Kidney epithelial cell (primary cell): ENCODE measurements around the gene ARAP2. TPM values are rescaled to one million over a fixed set of nuclear protein-coding genes. Genes with fewer than 3 reads are reported as not detected.

Experiments used
- DNase-seq: peaks from one replicate; pipeline ENCODE4 v3.0.0-alpha.2; 2010; ENCODE audit warnings: low read depth
- H3K27me3 ChIP-seq: 2 replicates; pipeline ENCODE4 v1.6.0; 2011; ENCODE audit warnings: low read length; ENCODE audit not compliant: control insufficient read depth, insufficient read depth
- H3K36me3 ChIP-seq: 2 replicates; pipeline ENCODE4 v1.5.1; 2011; ENCODE audit warnings: low read length; ENCODE audit not compliant: control insufficient read depth, insufficient read depth
- H3K4me3 ChIP-seq: 2 replicates; pipeline ENCODE4 v1.5.1; 2011; ENCODE audit warnings: low read depth, mild to moderate bottlenecking, control low read depth, low read length
- total RNA-seq: library from RNA; depleted of rRNA; stranded (reverse); fragments of >200 nt; gene quantifications from 2 replicates; pipeline ENCODE4 v1.2.3, GENCODE V29; 2015
- TF ChIP-seq, protein P1 (sequence below): IDR thresholded peaks from 2 replicates; pipeline ENCODE4 v1.5.1; 2011; ENCODE audit warnings: mild to moderate bottlenecking, moderate library complexity, low read length, control low read depth, inconsistent platforms; ENCODE audit not compliant: insufficient read depth, poor library complexity, severe bottlenecking

ARAP2 gene
- total RNA-seq, 1 donor from 2014 or later: 14.4 TPM

DNA sequence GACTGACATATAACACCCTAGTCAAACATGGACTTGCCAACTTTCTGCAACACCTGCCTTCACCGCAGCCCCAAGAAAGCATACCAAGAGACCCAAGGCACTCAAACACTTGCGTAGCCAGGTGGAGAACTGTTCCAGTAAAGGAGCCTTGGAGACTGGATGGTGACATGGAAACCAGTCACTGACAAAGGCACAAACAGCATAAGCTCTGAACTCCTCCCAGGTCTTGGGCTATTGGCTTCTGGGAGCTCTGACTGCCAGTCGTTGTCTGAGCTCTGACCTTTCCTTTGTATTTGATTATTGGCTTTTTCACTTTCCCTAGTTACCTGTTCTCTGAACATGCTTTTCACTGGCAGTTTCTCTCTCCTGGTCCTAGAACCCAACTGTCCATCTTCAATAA is 38.3 kb downstream of the ARAP2 start:
- no peak for DNase-seq
- Histone ChIP-seq H3K27me3 (no peaks in the 10 kb centered on the region), H3K4me3 (no peak overlapping the region), H3K36me3 (no peaks in the 10 kb centered on the region)
- TF ChIP-seq, protein P1, sequence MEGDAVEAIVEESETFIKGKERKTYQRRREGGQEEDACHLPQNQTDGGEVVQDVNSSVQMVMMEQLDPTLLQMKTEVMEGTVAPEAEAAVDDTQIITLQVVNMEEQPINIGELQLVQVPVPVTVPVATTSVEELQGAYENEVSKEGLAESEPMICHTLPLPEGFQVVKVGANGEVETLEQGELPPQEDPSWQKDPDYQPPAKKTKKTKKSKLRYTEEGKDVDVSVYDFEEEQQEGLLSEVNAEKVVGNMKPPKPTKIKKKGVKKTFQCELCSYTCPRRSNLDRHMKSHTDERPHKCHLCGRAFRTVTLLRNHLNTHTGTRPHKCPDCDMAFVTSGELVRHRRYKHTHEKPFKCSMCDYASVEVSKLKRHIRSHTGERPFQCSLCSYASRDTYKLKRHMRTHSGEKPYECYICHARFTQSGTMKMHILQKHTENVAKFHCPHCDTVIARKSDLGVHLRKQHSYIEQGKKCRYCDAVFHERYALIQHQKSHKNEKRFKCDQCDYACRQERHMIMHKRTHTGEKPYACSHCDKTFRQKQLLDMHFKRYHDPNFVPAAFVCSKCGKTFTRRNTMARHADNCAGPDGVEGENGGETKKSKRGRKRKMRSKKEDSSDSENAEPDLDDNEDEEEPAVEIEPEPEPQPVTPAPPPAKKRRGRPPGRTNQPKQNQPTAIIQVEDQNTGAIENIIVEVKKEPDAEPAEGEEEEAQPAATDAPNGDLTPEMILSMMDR: no peak

DNA sequence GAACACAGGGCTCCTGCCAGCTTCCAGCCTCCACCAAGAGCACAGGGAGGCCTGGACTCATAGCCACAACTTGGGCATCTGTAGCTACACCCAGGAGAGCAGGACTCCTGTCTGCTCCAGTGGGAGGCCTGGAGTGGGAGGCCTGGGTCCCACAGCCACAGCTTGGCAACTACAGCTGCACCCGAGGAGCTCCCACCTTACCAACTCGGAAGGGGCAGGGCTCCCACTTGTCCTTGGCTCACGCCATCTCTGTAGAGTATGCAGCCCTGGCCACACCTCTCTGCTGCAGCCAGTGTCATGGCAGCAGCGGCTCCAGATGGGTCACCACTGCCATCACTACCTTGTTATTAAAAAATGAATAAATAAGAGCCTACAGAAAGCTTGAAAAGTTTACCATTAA is 45.5 kb downstream of the ARAP2 start:
- no peak overlapping the region for H3K4me3 ChIP-seq
- TF ChIP-seq, protein P1: no peak
- DNase-seq: no peak
- no peaks in the 10 kb centered on the region for H3K36me3 ChIP-seq
- H3K27me3 ChIP-seq: no peaks in the 10 kb centered on the region

DNA sequence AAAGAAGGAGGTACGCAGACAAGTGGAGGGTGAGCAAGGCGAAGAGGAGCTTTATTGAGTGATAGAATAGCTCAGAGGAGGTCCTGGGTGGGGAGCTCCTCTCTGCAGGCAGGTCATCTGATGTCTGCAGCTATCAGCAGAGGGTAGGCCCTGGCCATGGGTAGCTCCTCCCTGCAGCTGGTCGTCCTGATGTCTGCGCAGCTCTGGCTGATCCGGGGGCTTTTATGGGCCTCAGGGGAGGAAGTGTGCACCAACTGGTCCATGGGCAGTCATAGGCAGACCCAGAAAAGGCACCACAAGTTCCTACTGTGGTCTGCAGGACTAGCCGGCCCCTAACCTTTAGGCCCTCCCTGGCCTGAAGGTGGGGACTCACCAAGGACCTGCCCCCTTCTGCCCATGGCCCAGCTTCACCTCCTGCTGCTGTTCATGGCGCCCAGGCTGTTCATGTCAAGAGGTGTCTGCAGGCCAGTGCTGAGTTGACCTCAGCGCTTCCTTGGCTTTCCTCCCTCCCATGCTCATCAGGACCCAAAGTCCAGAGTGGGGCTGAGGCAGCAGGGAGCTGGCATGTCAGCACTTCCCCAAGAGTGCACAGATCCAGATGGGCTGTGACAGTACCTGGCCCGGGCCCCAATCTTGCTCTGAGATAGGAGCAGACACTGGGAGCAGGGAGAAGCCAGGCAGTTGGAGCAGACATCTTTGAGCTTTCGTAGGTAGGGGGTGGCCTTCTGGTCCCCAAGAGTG is 46.1 kb downstream of the ARAP2 start:
- no peaks in the 10 kb centered on the region for H3K36me3 ChIP-seq
- H3K4me3 ChIP-seq: no peak overlapping the region
- no peak for DNase-seq
- H3K27me3 ChIP-seq: no peaks in the 10 kb centered on the region
- TF ChIP-seq, protein P1: no peak

DNA sequence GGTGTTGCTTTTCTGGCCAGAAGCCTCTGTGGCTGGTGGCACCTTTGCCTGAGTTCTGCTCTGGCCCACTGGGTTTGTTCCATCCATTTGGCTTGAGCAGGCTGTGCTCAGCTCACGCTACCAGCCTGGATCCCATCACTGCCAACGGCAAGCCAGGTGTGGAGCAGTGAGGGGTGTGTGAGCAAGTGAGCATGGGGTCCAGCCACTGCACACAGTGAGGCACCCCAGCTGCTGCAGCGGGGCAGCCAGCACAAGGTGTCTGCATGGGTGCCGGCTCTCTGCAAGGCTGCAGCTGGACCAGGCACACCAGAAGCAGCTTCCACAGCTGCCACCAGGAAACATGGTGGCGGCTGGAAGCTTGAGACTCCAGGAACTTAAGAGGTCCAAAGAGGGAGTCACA is 46.8 kb downstream of the ARAP2 start:
- no peak for DNase-seq
- Histone ChIP-seq H3K4me3 (no peak overlapping the region), H3K27me3 (no peaks in the 10 kb centered on the region), H3K36me3 (no peaks in the 10 kb centered on the region)
- TF ChIP-seq, protein P1: no peak

DNA sequence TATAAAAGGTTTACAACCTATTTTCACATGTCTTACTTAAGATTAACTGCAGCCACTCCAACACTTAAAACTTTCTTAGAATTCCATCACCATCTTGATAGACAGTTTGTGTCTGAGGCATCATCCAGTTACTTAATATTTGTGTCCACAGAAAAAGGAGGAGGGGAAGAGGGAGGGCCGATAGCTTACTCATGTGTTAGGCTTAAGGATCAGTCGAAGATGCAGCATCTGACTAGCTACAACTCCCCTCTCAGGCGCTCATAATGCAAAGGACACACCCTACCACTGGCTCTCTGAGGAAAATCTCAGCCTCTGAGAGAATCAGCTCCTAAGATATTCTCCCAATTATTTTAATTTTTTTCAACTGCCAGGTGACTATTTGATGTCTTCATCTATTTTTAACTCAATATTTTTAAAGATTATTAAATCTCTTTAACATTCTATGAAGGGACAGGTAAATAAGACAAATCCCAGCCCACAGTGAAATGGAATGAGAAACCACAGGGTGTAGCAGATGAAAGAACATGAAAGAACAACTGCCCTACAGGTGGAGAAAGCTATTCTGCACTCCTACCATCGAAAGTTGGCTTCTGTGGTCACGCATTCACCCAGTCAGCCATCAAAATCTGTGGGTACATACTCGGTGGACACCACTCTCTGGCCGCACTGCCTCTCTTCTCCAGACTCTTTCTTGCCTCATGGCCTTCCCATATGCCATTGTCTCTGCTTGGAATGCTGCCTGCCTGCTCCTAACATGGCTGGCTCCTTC is 48.0 kb downstream of the ARAP2 start:
- Histone ChIP-seq H3K4me3 (no peak overlapping the region), H3K27me3 (no peaks in the 10 kb centered on the region), H3K36me3 (no peaks in the 10 kb centered on the region)
- TF ChIP-seq, protein P1: no peak
- no peak for DNase-seq
